HPDE6-E6E7 (cell line): ENCODE measurements around the gene C8A.

Experiments
- DNase-seq: peaks from one replicate; pipeline ENCODE4 v3.0.0; 2011; ENCODE audit warnings: missing footprints; ENCODE audit errors: extremely low spot score

C8A gene

DNA sequence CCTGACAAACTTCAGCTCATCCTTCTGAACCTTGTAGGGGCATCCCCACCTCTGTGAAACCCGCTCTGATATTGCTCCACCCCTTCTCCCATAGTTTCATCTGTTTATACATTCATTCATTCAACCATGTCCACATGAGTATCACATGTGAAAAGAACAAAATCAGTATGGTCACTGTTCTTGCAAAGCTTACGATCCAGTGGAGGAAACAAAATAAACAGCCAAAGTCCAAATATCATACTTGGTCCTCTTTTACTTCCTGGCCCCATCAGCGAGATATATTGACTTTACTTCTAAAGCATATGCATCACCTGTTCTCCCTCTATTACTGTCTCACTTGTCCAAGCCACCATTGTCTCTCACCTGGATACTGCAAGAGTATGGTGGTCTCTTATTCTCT is 35.6 kb downstream of the C8A start:
- DNase-seq = no peak

DNA sequence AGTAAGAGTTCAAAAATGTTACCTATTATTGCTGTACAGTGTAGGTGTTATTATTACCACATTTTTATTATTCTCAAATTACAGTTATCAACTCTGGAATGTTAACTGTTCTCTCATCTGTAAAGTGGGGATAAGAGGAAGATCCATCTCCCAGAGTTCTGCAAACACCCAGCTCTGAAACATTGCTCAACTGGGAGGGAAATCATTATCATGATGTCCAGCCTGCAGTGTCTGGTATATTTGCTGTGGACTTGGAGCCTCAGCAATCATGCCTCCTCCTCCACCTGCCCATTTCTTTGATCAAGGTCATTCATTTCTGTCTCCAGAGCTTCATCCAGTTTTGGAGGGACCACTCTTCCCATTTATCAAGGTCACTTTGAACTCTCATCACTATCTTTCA is 39.4 kb downstream of the C8A start:
- no peak for DNase-seq

DNA sequence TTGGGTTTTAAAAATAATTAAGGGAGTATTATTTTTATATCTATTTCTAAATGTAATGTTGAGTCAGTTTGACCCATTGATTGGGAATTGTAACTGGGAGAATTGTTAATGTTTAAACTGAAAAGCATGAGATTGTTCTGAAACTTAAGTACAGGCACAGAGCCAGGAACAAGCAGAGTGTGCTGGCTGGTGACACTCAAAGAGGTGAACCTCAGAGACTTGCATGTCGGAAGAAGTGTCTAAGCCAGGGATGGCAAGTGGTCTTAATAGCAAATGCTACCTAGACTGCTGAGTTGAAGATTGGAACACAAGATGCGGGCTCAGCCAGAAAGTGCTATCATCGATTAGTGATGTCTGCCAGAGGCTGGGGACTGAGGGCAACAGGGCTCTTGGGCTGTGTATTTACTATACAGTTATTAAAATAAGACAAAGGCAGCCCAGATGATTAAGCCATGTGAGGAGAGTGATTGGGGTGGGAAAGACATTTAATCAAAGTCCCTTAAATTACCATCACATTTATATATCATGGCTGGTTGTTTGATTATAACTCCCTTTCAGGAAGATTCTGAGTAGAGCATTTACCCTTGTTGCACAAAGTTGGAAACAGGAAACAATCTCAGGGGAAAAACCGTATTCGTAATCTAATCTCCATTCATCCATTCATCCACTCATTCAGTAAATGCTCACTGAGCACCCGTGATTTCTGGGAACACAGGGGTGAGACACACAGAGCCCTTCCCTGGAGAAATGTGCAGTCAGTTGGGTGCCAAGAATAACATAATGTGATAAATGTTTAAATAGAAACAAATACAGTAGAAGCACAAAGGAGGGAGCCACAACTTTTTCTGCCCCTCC is 42.8 kb downstream of the C8A start:
- no peak for DNase-seq

DNA sequence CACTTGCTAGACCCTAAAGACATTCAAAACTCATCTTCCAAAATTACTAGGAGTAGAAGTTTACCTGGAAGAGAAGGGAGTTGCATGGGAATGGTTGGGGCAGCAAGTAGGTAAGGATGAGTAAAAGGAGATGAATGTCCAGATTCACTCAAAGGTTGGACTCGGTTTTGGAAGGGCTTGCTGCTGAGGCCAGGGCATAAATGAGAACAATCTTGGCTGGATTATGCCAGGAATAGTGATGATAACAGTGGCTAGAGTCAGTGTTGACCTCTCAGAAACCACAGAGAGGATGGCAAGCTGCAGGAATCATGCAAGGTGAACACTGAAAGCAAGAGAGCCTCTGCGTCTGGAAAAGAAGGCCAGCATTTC is 43.4 kb downstream of the C8A start:
- DNase-seq = no peak

DNA sequence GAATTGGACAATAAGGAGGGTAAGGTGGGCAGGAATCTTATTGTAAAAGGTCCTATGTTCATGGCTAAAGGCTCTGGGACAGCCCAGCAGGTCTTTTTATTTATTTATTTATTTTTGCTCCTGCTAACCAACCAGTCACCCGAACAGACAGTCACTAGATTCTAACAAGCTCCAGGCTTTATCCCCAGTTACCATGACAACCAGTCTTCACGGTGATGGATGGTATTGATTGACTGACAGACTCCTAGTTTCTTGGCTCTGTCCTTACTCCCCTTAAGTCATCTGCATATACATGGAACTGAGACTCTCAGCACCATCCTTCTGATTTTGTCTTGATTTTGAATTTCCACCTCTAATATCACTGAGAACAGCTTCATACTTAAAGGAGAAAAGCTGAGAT is 44.3 kb downstream of the C8A start:
- no peak for DNase-seq

DNA sequence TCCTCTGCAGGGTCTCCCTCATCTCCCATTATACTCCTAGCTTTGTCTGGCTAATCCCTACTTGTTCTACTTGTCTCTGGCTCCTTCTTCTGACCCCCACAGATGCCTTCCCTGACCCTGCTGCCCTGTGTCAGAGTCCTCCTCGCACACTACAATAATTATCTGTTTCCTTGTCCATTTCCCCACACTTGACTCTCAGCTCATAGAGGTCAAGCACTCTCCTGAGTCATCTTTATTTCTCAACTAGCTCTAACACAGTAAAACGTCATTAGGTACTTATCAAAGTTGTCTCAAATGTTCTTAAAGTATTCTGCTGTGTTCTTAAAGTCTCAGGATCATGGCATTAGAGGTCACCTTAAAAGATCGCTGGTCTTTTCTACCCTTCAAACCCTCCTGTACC is 47.1 kb downstream of the C8A start:
- no peak for DNase-seq

DNA sequence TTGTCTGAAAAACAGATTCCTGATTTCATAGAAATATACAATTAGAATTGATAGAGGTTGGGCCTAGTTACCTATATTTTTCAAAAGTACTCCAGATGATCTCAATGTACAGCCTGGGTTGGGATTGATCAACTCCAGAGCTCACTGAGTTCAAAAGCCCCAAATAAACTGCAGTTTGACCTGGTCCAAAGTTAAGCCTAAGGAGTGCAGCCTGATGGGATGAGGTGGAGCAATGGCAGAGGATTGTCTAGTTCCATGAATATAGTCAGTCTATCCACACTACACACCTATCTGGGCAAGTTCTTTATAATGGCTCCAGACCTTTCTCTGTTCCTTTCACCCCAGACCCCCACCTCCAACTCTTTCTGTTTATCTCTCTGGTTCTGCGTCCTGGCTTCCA is 49.2 kb downstream of the C8A start:
- no peak for DNase-seq

DNA sequence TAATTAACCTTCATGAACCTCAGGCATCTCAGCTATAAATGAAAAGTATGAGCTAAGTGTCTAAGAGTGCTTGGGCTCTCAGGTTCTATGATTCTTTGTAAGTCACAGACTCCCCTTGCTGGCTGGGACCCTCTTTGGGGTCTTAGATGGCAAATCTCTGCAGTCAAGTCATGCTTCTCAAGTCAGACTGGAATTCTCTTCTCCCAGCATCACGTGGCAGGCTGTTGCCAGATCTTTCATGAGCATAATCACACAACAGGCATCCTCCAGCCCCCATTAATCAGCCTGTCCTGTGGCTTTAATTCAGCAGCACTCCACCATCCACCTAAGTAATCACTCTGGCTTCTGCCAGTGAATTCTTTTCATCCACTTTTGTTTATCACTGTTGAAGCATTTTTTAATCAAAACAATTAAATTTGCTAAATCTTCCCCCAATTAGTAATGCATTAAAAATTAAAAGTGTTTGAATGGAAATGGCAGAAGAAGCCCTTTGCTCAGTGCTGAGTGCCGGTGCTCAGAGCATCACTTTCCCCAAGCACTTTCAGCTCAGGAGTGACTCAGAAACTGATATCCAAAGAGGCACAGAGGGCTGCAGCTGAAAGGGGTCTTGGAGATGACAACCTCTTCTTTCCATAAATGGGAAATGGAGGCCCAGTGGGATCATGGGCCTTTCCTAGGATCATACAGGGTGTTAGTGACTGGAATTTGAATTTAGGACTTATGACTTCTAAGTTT is 50.2 kb downstream of the C8A start:
- no peak for DNase-seq

DNA sequence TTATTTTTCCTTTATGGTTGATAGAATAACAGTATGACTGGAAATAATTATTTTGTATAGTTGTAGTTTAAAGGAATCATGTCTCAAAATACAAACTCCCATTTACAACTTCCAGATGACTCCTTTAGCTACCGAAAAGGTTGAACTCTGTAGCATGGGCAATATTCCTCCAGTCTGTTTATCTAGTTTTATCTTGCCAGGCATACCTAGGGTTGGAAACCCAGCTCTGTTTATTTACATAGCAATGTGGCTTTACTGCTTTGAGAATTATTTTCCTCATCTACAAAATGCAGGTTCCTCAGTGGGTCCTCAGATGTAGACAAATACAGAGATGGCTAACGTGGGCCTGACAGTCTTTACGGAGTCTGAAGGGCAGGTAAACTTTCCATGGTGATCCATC is 51.1 kb downstream of the C8A start:
- DNase-seq = no peak

DNA sequence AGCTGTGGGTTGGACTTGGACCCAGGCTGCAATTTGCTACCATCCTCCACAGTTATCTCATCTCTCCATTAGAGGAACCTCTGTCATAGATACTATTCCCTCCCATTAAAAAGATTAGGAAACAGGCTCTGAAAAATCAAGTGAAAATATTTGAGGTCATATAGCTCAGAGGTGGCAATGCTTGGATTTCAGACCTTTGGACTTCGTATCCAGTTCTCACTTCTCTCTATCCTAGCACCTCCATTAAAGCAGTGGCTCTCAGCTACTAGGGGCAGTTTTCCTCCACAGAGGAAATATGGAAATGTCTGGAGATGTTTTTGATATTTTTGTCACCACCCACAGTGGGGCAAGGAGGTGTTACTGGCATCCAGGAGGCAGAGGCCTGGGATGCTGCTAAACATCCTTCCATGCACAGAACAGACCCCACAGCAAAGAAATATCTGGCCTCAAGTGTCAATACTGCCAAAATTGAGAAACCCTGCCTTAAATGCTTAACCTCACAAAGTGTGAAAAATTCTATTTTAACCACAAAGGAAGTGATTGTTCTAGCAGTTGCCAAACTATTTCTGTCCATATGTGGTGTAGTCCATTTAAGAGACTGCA is 54.1 kb downstream of the C8A start:
- DNase-seq = no peak

DNA sequence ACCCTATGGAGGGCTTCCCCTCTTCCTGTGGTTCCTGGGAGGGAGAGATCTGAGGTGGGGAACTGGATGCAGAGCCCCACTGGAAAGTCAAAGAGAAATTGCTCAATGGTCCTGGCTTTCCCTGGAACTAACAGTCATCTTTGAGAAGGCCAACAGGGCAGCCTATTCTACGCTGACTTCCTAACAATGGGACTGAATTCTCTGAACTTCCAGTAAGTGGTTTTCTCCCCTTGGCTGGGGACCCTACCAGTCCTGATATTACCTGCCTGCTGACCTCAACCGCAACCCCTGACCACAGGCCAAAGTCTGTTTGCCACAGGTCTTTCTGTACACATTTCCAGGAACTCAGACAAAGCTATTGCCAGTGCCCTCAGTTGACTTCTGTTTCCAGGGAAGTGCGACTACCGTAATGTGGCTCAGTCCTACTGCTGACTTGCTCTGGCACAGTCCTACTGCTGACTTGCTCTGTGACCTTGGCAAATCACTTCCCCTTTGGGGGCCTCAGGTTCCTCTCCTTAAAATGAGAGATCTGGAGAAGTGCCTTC is 55.9 kb downstream of the C8A start:
- no peak for DNase-seq

DNA sequence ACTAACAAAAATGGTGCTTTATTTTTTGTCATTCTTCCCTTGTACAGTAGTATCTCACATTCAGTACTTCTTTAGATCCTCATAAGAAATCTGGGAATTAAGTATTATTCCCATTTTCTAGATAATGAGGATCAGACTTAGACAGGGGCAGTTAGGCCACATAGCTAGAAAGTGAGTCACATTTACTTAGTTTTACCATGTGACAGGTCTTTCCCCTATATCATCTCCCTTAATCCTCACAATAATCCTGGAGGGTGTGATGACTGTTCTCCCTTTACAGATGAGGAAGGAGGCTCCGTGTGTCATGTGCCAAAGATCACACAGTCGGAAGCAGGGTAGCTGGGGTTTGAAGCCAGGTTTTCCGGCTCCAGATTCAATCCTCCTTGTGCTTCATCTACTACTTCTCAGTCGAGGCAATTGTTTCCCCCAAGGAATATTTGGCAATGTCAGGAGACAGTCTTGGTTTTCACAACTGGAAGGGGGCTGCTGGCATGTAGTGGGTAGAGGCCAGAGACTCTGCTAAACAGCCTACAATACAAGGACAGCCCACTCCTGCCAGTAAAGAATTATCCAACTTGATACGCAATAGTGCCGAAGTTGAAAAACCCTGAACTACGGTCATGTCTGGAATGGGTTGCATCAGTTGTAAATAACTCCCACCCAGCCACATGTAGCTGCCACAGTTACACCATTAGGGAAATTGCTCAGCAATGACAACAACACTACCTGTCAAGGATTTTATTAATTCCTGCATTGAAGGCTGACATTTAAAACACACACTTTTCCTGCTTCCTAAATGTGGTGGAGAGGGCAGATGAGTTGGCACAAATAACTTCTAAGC is 56.7 kb downstream of the C8A start:
- no peak for DNase-seq

DNA sequence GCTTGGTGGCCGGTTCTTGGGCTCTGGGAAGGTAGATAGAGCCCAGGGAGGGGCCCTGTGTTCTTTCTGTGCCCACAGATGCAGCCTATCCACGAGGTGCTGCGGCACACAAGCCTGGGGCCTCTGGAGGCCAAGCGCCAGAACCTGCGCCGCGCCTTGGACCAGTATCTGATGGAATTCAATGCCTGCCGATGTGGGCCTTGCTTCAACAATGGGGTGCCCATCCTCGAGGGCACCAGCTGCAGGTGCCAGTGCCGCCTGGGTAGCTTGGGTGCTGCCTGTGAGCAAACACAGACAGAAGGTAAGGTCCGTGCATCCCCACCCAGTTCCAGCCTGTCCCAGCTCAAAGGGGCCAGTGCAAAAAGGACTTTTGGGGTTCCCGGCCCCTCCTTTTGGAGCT is 57.7 kb downstream of the C8A start:
- no peak for DNase-seq

DNA sequence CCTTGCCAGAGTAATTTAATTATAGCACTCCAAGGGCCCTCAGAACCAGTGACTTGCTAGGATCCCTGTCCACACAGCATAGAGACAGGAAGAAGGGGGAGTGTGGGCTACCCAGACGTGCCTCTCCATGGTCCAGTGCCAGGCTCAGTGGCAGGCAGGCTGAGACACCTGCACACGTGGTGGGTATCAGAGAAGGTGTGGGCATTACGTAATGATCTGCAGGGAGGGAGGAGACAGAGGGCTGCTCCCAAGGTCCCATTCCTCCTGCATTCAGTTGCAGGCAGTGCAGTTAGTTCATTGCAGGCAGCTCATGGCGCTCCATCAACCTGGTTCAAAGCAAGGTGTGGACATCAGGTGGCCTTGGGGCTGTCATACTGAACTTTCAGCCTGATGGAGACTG is 61.4 kb downstream of the C8A start:
- no peak for DNase-seq

DNA sequence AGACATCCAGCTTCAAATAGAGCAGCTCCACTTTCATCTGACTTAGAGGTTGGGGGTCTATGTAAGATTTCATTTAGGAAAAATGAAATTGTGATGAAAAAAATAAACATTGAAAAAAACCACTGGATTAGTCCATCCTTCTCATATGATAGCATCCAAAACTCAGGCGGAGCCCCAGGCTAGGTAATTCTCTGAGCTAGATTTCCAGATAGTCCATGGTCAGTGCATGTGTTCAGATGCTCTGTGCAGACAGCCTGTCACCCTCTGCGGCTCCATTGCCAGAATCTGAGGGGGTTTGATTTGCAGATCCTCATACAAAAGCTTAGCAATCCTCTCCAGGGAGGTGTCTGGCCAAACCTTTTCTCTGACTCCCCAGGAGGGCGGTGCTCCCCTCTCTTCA is 62.0 kb downstream of the C8A start:
- no peak for DNase-seq

DNA sequence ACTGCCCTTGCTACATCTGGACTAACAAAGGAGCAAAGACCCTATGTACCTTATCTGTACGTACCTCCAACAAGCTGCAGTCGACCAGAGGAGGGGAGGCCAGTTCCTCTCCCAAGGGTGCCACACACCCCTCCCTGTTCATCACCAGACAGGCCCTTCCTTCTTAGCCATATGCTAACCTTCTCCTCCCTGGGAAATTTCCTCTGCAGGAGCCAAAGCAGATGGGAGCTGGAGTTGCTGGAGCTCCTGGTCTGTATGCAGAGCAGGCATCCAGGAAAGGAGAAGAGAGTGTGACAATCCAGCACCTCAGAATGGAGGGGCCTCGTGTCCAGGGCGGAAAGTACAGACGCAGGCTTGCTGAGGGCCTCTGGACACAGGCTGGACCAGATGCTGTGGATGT is 62.8 kb downstream of the C8A start:
- DNase-seq = no peak

DNA sequence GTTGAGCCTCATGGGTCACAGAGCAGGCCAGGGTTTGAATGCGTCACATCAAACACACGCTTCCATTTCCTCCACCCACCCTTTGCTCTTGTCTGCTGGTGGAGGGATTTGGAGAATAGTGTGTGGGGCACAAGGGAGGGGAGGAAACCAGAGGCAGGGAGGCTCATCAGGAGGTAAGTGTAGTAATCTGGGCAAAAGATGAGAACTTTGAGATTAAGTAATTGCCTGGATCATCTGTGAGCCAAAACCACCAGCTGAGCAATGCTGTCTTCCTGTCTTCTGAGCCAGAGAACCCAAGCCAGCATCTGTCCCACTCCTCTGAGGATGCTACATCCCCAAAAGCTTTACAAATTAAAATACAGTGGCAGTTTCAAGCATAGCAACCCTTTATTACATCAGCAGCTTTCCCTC is 66.0 kb downstream of the C8A start:
- no peak for DNase-seq

DNA sequence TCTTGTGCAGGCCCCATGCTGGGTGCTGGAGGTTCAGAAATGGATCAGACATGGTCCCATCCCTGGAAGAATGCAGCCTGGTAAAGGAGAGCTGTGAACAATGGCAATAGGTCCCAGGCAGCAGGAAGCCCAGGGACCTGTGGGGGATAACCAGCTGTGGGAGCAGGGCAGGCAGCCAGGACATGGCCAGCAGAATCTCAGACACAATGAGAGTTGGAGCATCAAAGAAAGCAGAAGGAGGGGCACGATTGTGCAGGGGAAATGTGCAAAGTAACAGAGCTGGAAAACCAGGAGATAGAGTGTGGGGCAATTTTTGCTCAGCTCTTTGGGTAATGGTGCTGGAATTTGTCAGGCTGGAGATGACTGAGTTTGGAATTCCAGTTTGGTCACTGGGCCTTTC is 66.9 kb downstream of the C8A start:
- no peak for DNase-seq

DNA sequence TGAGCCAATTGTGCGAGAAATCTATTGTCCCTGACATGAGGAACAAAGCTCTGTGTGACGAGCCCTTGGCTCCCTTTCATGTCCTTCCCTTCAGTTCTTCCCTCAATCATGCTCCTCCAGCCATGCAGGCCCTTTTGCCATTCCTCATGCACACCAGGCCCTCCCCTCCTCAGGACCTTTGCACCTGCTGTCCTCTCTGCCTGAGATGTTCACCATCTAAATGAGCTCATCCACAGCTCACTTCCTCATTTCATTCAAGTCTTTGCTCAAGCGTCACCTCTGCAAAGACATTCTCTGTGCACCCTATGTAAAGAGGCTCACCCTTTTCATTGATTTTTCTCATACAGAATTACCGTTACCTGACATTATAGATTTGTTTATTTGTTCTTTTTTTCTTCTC is 67.5 kb downstream of the C8A start:
- no peak for DNase-seq

DNA sequence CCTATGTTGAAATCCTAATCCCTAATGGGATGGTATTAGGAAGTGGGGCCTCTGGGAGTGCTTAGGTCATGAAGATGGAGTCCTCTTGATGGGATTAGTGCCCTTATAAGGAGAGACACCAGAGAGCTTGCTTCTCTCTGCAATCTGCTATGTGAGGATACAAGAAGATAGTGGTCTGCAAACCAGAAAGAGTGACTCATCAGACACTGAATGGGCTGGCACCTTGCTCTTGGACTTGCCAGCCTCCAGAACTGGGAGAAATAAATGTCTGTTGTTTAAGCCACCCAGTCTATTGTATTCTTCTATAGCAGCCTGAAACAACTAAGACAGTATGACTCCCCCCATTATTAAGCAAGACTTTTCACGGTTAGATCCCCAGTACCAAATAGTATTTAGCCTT is 67.9 kb downstream of the C8A start:
- no peak for DNase-seq

DNA sequence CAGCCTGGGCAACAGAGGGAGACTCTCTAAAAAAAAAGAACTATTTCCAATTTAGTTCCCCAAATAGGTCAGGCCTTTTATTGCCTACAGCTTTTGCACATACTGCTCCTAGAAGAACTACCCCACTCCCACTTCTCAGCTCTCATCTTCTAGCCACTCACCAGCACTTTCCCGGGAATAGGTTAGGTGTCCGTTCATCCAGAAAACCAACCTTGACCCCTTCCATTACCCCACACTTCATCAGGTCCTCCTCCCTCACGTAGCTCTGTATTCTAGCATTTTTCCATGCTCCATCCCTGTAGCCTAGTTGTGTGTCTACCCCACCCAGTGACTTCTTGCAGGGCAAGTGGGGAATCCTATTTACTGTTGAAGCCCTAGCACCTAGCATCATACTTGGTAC is 68.6 kb downstream of the C8A start:
- no peak for DNase-seq

DNA sequence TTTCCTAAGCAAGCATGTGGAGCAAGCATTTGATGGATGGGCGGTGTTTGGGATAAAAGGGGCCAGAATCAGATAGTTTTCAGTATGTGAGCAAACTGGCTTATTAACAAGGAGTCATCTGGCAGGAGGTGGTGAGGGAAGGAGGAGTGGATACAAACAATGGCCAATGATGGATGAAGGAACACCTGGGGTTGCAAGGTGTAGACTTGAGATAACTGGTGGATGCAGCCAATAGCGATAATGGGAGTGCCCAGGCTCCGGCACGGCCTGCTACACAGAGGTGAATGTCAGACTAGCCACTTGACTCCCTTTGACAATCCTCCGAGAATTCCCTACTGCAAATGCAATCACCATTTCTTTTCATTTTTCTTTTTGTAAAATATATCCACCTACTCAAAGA is 69.5 kb downstream of the C8A start:
- no peak for DNase-seq
